Retina (tissue), 1 donor: Measurements from ENCODE around the gene NFKBIA.
"Not testable (repeated sequence)": the region's sequence is repeated elsewhere in the genome, so short reads cannot be mapped to it uniquely, and the experiment has no call there.

Source experiments
- DNase-seq: peaks from one replicate; pipeline ENCODE4 v3.0.0-alpha.2; 2016

NFKBIA gene

DNA sequence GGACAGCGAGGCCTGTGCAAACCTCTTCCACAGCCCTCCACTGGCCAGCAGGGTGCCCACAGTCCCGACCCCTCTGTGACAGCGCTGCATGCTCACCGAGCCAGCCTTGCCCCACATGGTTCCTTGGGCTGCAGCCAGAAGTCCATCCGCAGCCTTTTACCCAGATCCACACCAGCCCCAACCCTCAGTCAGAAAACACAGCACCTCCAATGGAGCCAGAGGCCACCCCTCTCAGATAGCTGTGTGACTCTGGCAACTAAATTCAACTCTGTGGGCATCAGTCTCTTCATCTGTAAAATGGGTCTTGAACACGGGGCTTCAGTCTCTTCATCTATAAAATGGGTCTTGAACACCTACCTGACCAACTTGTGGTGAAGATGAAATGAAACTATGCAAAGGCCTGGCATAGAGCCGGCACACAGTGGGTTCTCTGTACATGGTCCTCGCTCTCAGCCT lies 38.0 kb downstream of the NFKBIA start:
- no peak for DNase-seq

- no peak for DNase-seq
Measured at GRCh38 chr14:35366056-35366451, 38.5 kb downstream of the NFKBIA start.

DNA sequence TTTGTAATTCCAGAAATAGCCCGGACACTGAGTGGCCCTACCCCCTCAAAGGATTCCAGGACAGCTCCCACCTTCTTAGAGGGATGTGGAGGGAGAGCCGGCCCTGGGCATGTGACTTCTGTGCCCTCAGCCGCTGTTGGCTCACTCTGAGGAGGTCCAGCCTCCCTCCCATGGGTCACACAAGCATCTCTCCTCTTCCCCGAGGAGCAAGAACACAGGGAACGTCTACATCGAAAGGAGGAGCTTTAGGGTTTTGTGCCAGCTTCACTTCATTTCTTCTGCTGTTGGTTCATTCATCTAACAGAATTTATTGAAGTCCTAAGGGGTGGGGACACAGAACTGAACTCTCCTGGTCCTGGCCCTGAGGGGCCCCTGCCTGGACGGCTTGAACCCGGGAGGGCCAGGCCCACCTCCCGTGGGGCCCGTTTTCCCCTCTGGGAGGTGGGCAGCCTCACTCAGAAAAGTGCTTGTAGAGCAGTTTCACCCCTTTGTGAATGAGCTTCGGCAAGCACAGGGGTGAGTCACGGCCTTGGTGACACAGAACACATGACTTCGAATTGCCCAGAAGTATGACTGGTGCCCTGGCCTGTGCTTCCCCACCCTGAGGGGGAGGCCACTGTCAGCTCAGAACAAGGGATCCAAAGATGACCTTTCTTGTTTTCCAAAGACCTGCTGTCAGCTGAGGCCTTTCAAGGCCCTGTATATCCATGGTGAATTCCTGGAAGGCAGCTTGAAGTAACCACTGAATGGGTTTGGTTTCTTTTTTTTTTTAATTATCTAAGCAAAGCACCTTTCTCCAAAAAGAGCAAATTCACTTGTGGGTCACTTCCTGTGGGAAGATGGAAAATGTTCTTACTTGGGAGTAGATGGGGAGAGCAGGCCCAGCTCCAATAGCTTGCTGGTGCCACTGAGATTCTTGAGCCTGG lies 39.2 kb downstream of the NFKBIA start:
- DNase-seq: no peak

- DNase-seq: no peak
Measured at GRCh38 chr14:35362911-35363374, 41.6 kb downstream of the NFKBIA start.

GRCh38 chr14:35362450-35362849 lies 42.1 kb downstream of the NFKBIA start:
- DNase-seq: no peak

- DNase-seq: no peak
Measured at GRCh38 chr14:35361141-35361480, 43.4 kb downstream of the NFKBIA start.

GRCh38 chr14:35359655-35360054 lies 44.9 kb downstream of the NFKBIA start:
- DNase-seq: not testable (repeated sequence)

DNA sequence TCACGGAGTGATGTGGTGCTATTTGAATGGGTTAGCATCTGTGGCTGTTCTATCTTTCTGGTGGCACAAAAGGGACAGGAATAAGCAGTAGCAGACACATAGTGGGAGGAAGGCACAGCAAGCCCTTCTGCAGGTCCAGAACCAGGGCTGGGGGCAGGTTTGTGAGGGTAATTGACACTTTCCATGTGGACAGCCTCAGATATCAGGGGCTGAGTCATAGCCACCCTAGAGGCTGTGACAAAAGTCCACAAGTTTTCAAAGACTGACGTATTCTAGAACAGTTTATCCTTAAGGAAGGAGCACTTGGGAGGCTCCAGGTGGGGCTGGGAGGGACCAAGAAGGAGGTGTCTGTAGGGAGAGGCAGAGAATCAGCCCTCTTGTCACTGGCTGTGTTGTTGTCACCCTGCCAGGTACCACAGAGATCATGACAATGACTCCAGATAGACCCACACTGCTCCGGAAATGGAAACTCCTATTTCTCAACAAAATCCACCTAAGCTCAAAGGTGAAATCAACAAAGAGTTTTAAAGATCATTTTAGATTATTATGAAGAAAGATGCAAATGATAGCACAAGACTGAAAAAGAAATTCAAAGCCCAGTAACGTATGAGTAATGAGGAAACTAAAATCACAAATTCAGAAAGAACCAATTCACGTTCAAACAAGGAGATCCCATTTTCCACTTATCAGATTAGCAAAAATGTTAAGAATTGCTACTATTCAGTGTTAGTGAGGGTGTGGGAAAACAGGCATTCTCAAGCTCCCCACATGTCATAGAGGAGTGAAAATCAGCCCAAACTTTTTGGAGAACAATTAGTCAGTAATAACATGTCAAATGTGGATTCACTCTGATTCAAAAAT lies 48.3 kb downstream of the NFKBIA start:
- no peak for DNase-seq

GRCh38 chr14:35355235-35355634 lies 49.3 kb downstream of the NFKBIA start:
- DNase-seq: not testable (repeated sequence)

DNA sequence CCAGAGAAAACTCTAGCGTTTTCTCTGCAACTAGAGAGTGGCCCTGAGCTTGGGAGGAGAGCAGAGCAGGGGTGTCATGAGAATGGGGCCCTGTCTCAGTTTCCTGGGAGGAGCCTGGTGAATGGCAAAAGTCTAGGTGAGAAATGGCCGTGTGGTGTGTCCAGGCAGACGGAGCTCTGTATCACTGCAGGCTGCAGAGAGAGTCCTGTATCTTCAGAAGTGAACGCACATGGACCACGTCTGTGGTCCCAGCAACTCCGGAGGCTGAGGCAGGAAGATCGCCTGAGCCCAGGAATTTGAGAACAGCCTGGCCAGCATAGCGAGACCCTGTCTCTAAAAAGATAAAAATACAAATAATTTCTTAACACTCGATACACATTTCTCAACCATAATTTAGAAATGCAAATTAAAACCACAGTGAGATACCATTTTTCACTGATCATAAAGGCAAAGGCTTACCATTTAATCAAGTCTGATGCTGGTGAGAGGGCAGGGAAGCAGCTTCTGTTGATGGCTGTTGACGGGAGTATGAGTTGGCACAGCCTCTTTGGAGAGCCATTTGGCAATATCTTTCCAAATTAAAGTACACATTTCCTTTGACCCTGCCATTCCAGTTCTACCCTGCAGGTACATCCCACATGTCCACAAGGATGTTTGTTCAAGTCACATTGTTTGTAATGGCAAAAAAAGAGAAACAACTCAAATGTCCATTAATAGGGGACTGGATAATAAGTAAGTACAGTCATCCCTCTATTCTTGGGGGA lies 51.0 kb downstream of the NFKBIA start:
- DNase-seq: no peak

- DNase-seq: no peak
Measured at GRCh38 chr14:35352274-35353233, 52.0 kb downstream of the NFKBIA start.

- DNase-seq: peak; percentile 30
Measured at GRCh38 chr14:35351897-35352273, 52.7 kb downstream of the NFKBIA start.
